ENCODE results near the gene CERS1. TPM values are rescaled to one million over a fixed set of nuclear protein-coding genes. Genes with fewer than 3 reads are reported as not detected.

Gene CERS1
- total RNA-seq, 1 experiment from 2014 or later = 0.96 TPM

DNA sequence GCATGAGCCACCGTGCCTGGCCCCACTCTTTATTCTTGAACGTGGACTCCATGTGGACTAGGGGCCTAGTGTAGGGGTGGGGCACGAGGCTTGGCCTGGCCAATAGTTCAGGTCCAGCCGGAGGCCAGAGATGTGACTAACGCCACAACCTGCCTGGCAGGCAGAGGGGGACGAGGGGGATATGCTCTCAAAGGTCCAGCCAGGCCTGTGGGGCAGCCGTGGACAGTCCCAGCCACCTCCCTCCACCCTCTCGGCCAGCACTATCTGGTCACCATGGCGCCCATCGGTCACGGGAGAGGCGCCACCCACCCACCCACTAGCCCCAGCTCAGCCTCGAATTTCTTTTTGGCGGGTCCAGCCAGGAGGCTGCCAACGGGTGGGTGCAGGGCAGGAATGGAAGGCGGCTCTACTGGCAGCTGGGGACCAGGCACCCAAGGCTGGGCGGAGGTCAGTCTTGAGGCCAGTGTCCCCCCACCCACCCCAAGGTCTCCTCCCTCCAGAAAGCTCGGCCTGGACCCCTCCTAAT, 2.2 kb upstream of the CERS1 start:
- TF ChIP-seq, protein P1, sequence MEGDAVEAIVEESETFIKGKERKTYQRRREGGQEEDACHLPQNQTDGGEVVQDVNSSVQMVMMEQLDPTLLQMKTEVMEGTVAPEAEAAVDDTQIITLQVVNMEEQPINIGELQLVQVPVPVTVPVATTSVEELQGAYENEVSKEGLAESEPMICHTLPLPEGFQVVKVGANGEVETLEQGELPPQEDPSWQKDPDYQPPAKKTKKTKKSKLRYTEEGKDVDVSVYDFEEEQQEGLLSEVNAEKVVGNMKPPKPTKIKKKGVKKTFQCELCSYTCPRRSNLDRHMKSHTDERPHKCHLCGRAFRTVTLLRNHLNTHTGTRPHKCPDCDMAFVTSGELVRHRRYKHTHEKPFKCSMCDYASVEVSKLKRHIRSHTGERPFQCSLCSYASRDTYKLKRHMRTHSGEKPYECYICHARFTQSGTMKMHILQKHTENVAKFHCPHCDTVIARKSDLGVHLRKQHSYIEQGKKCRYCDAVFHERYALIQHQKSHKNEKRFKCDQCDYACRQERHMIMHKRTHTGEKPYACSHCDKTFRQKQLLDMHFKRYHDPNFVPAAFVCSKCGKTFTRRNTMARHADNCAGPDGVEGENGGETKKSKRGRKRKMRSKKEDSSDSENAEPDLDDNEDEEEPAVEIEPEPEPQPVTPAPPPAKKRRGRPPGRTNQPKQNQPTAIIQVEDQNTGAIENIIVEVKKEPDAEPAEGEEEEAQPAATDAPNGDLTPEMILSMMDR (IDR thresholded peaks at IDR 0.05 in 2 of 3, conservative IDR thresholded peaks at IDR 0.05 in 1 of 3; ENCODE audit: borderline replicate concordance in 1 of 3, insufficient read depth in 1 of 3, low read depth in 2 of 3, low read length in 2 of 3) = no peak
- TF ChIP-seq, protein P2, sequence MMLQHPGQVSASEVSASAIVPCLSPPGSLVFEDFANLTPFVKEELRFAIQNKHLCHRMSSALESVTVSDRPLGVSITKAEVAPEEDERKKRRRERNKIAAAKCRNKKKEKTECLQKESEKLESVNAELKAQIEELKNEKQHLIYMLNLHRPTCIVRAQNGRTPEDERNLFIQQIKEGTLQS (IDR thresholded peaks at IDR 0.05) = no peak
- TF ChIP-seq TCF7L2 (IDR thresholded peaks at IDR 0.05; ENCODE audit: borderline replicate concordance, extremely low read depth, insufficient read depth, insufficient read length) (no peak), EGR1 (IDR thresholded peaks at IDR 0.05; ENCODE audit: low read depth) (no peak)
- H3K4me3 ChIP-seq (replicated peaks in 1 of 2; ENCODE audit: low read depth in 1 of 2, low read length in 2 of 2) = no peak overlapping the region
- CTCF ChIA-PET = no interaction called here

More for the DNA sequence above, 2.2 kb upstream of the CERS1 start:
- peaks cover 0 to 4% of the 10 kb centered on the region in 2 experiments; a peak in 2 of 4 replicates for H3K4me1 ChIP-seq (ENCODE audit: control insufficient read depth in 1 of 2, insufficient read depth in 2 of 2, low read length in 2 of 2)
- ChIA-PET POLR2A (no interaction called here), RAD21 (ENCODE audit: low non-redundant PET in 1 of 2, low total read pairs in 2 of 2, uncharacterized antibody in 2 of 2, unreplicated experiment in 2 of 2) (no interaction called here)
- no peak overlapping the region for H3K9ac ChIP-seq (ENCODE audit: low read length)
- intact Hi-C loops (cut with micrococcal nuclease) = no loop called here
- H4K20me1 ChIP-seq (ENCODE audit: insufficient read depth) = no peaks in the 10 kb centered on the region
- H3K9me3 ChIP-seq (ENCODE audit: control insufficient read depth in 1 of 2, insufficient read depth in 1 of 2, low read depth in 1 of 2, low read length in 2 of 2) = no peaks in the 10 kb centered on the region
- no peak overlapping the region for H2AFZ ChIP-seq (ENCODE audit: low read depth, low read length, poor library complexity, severe bottlenecking)
- H3K27ac ChIP-seq (ENCODE audit: low read depth, low read length) = no peak overlapping the region
- no peak for DNase-seq (ENCODE audit: low read depth, low spot score)
- no peaks in the 10 kb centered on the region for H3K9me2 ChIP-seq (ENCODE audit: insufficient read depth)
- no peak overlapping the region for H3K4me2 ChIP-seq (ENCODE audit: low read length)
- H3K36me3 ChIP-seq (ENCODE audit: control insufficient read depth in 1 of 2, insufficient read depth in 2 of 2, low read length in 2 of 2) = peaks cover 0 to 9% of the 10 kb centered on the region in 2 experiments; a peak in 3 of 4 replicates
- H3K79me2 ChIP-seq (ENCODE audit: insufficient read depth, low read length) = no peaks in the 10 kb centered on the region
- BruUV-seq (replicated peaks) = no TSS peak
- H3K27me3 ChIP-seq (ENCODE audit: insufficient read depth, low read length) = no peaks in the 10 kb centered on the region
- ATAC-seq = no peak

Data from HCT116 (cell line).